OCI-LY3 (cell line): ENCODE data around the gene AGAP1.

Experiments used
- H2AFZ ChIP-seq: fragments of 200-600, 300-600 bp; shearing (Covaris generic); 2 replicates; pipeline ENCODE4 v1.6.0; 2014; ENCODE audit warnings: antibody characterized with exemption, low read depth, low read length
- H3K27ac ChIP-seq: fragments of 200-600, 300-600 bp; sonication (generic); 2 replicates; pipeline ENCODE4 v1.5.1; 2014; ENCODE audit warnings: mild to moderate bottlenecking, low read length, moderate library complexity, mixed read lengths
- H3K27me3 ChIP-seq: fragments of 200-600, 300-600 bp; sonication (generic); 2 replicates; pipeline ENCODE4 v1.6.1; 2014; ENCODE audit warnings: low read depth, low read length, mixed read lengths
- H3K36me3 ChIP-seq: fragments of 200-600, 300-600 bp; sonication (generic); replicated peaks from 2 replicates; pipeline ENCODE3; 2014; ENCODE audit warnings: low read depth, low read length, mixed read lengths
- H3K4me1 ChIP-seq: fragments of 300-600, 200-600 bp; sonication (generic); 2 replicates; pipeline ENCODE4 v1.6.1; 2014; ENCODE audit warnings: low read length, mixed read lengths
- H3K4me2 ChIP-seq: fragments of 200-600, 300-600 bp; sonication (generic); 2 replicates; pipeline ENCODE4 v1.6.1; 2014; ENCODE audit warnings: low read length, mixed read lengths
- H3K4me3 ChIP-seq: fragments of 300-600, 200-600 bp; sonication (generic); 2 replicates; pipeline ENCODE4 v1.5.1; 2014; ENCODE audit warnings: antibody characterized with exemption, mild to moderate bottlenecking, low read length, moderate library complexity
- H3K79me2 ChIP-seq: fragments of 300-600, 200-600 bp; shearing (Covaris generic); 2 replicates; pipeline ENCODE4 v1.6.1; 2014; ENCODE audit warnings: mild to moderate bottlenecking, low read length, mixed read lengths
- H3K9ac ChIP-seq: fragments of 300-600, 200-600 bp; shearing (Covaris generic); 2 replicates; pipeline ENCODE4 v1.6.0; 2014; ENCODE audit warnings: mild to moderate bottlenecking, low read length, moderate library complexity
- H3K9me3 ChIP-seq: fragments of 200-600, 300-600 bp; shearing (Covaris generic); 2 replicates; pipeline ENCODE4 v1.6.1; 2014; ENCODE audit warnings: low read length, mixed read lengths; ENCODE audit not compliant: insufficient read depth
- H4K20me1 ChIP-seq: fragments of 200-600, 300-600 bp; sonication (generic); 2 replicates; pipeline ENCODE4 v1.6.1; 2016; ENCODE audit warnings: low read length, mixed read lengths; ENCODE audit not compliant: insufficient read depth
- CTCF ChIP-seq: fragments of 200-600, 300-600 bp; sonication (generic); IDR thresholded peaks from 2 replicates; pipeline ENCODE4 v1.5.1; 2014; ENCODE audit warnings: antibody characterized with exemption, low read length, low read depth
- EZH2phosphoT487 ChIP-seq: fragments of 200-600 bp; shearing (Covaris generic); IDR thresholded peaks from 2 replicates; pipeline ENCODE4 v1.6.1; 2018; ENCODE audit warnings: antibody characterized with exemption, mixed run types, low read depth

The AGAP1 gene

DNA sequence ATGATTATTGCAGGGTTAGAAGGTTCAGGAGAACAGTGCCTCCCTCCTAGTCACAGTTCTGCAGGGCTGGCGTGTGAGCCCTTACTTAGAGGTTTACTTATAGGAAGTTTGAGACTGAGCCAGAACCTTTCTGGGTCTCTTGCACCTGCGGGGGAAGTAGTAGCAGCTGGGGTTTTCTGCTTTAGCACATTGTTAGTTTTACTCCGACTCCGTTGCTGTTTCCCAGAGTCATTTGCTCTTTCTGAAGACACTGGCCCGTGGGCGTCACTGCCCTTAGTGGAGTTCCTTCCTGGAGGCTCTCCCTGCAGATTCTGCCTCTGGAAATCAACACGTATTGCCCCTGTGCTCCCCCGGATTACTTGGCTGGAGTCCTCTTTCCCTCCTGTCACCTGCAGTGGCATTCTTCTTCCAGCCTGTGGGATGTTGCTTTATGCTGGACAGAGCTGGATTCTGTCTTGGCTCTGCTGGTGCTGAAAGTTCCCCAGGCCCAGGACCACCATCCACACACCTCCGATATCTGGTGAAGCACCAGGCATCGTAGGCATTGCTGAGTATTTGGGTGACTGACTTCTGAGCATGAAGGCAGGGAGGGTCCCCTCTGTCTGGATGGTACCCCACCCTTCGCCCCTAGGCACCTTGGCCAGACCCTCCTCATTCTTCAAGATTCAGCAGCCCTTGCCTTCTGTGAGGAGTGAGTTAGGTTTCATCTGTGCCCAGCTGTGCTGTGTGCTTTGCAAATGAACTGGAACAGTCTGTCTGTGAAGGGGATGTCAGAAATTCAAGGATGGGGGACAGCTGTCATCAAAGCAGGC, 51.7 kb downstream of the AGAP1 start:
- Histone ChIP-seq H3K4me3 (no peak overlapping the region), H3K27ac (no peak overlapping the region), H3K9me3 (no peaks in the 10 kb centered on the region), H2AFZ (no peak overlapping the region), H3K27me3 (no peaks in the 10 kb centered on the region), H4K20me1 (no peaks in the 10 kb centered on the region), H3K9ac (no peak overlapping the region), H3K36me3 (no peaks in the 10 kb centered on the region), H3K4me2 (no peak overlapping the region), H3K4me1 (no peaks in the 10 kb centered on the region), H3K79me2 (no peaks in the 10 kb centered on the region)
- no peak for TF ChIP-seq EZH2phosphoT487
- TF ChIP-seq CTCF, result no peak

DNA sequence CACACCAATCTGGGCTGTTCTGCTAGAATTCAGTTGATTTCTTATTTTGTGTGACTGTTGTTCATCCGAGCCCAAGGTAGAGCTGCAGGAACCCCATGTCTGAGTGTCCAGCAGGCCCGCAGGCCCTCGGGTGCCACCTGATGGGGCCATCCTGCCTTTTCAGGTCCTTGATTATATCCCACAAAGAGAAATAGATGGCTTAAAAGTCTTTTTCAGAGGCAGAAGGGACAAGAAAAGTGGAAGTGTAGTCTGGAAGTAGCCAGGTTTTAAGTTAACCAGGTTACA, 52.2 kb downstream of the AGAP1 start:
- Histone ChIP-seq H3K79me2 (no peaks in the 10 kb centered on the region), H3K36me3 (no peaks in the 10 kb centered on the region), H3K27me3 (no peaks in the 10 kb centered on the region), H3K9ac (no peak overlapping the region), H4K20me1 (no peaks in the 10 kb centered on the region), H3K4me2 (no peak overlapping the region), H3K4me3 (no peak overlapping the region), H3K4me1 (no peaks in the 10 kb centered on the region), H3K9me3 (no peaks in the 10 kb centered on the region), H3K27ac (no peak overlapping the region), H2AFZ (no peak overlapping the region)
- TF ChIP-seq CTCF (no peak), EZH2phosphoT487 (no peak)

- Histone ChIP-seq H4K20me1 (no peaks in the 10 kb centered on the region), H2AFZ (no peak overlapping the region), H3K36me3 (no peaks in the 10 kb centered on the region), H3K4me3 (no peak overlapping the region), H3K4me1 (no peaks in the 10 kb centered on the region), H3K9me3 (no peaks in the 10 kb centered on the region), H3K4me2 (no peak overlapping the region), H3K27me3 (no peaks in the 10 kb centered on the region), H3K27ac (no peak overlapping the region), H3K9ac (no peak overlapping the region), H3K79me2 (no peaks in the 10 kb centered on the region)
- TF ChIP-seq EZH2phosphoT487, result no peak
- TF ChIP-seq CTCF, result no peak
These were observed 52.6 kb downstream of the AGAP1 start for GRCh38 chr2:235546436-235546835.

- TF ChIP-seq CTCF, result no peak
- TF ChIP-seq EZH2phosphoT487, result no peak
- no peaks in the 10 kb centered on the region for H3K27me3 ChIP-seq
- no peak overlapping the region for H3K4me2 ChIP-seq
- no peaks in the 10 kb centered on the region for H3K9me3 ChIP-seq
- no peak overlapping the region for H2AFZ ChIP-seq
- H3K36me3 ChIP-seq, result no peaks in the 10 kb centered on the region
- no peak overlapping the region for H3K4me3 ChIP-seq
- no peaks in the 10 kb centered on the region for H4K20me1 ChIP-seq
- H3K9ac ChIP-seq, result no peak overlapping the region
- H3K79me2 ChIP-seq, result no peaks in the 10 kb centered on the region
- H3K4me1 ChIP-seq, result no peaks in the 10 kb centered on the region
- no peak overlapping the region for H3K27ac ChIP-seq
These were observed 56.0 kb downstream of the AGAP1 start for GRCh38 chr2:235549735-235550377.
